Measurements from ENCODE around the gene MEF2C. TPM values are rescaled to one million over a fixed set of nuclear protein-coding genes. Genes with fewer than 3 reads are reported as not detected.

The MEF2C gene
- total RNA-seq, 2 experiments from 2014 or later = 0.60 to 0.87 TPM

GRCh38 chr5:88840495-88840894 lies 42.5 kb downstream of the MEF2C start:
- DNase-seq (no peak), ATAC-seq (ENCODE audit: poor library complexity) (no peak)
- H3K4me1 ChIP-seq (ENCODE audit: insufficient read depth, low read length) = no peaks in the 10 kb centered on the region
- no peak for TF ChIP-seq CTCF (IDR thresholded peaks at IDR 0.05)
- no peaks in the 10 kb centered on the region for H3K9me3 Mint-ChIP-seq
- no peak overlapping the region for H3K4me3 ChIP-seq (ENCODE audit: low read length)
- H3K36me3 Mint-ChIP-seq (ENCODE audit: low read depth) = no peaks in the 10 kb centered on the region
- no peaks in the 10 kb centered on the region for H3K9me3 ChIP-seq (ENCODE audit: control insufficient read depth in 1 of 2, insufficient read depth in 1 of 2, low read length in 2 of 2)
- no peak overlapping the region for H3K4me3 Mint-ChIP-seq
- ChIA-PET POLR2A (no interaction called here), CTCF (no interaction called here)
- no peaks in the 10 kb centered on the region for H3K27me3 ChIP-seq (ENCODE audit: control insufficient read depth in 1 of 2, insufficient read depth in 2 of 2, low read length in 2 of 2)
- no peaks in the 10 kb centered on the region for H3K4me1 Mint-ChIP-seq (ENCODE audit: low read depth)
- intact Hi-C loops (cut with DNase I, micrococcal nuclease) = no loop called here
- H3K36me3 ChIP-seq (ENCODE audit: insufficient read depth, low read length) = no peaks in the 10 kb centered on the region
- H3K27ac ChIP-seq (ENCODE audit: low read depth in 1 of 2, low read length in 2 of 2) = no peak overlapping the region
- H3K27me3 Mint-ChIP-seq = peaks cover 8% of the 10 kb centered on the region
- no peak overlapping the region for H3K27ac Mint-ChIP-seq

GRCh38 chr5:88839238-88839637 lies 43.7 kb downstream of the MEF2C start:
- Mint-ChIP-seq H3K9me3 (no peaks in the 10 kb centered on the region), H3K4me1 (ENCODE audit: low read depth) (no peaks in the 10 kb centered on the region), H3K4me3 (no peak overlapping the region), H3K27me3 (peaks cover 13% of the 10 kb centered on the region), H3K36me3 (ENCODE audit: low read depth) (no peaks in the 10 kb centered on the region), H3K27ac (no peak overlapping the region)
- no peaks in the 10 kb centered on the region for H3K4me1 ChIP-seq (ENCODE audit: insufficient read depth, low read length)
- no peaks in the 10 kb centered on the region for H3K36me3 ChIP-seq (ENCODE audit: insufficient read depth, low read length)
- intact Hi-C loops (cut with DNase I, micrococcal nuclease) = no loop called here
- ChIA-PET POLR2A (no interaction called here), CTCF (no interaction called here)
- no peak overlapping the region for H3K27ac ChIP-seq (ENCODE audit: low read depth in 1 of 2, low read length in 2 of 2)
- DNase-seq (no peak), ATAC-seq (ENCODE audit: poor library complexity) (no peak)
- H3K27me3 ChIP-seq (ENCODE audit: control insufficient read depth in 1 of 2, insufficient read depth in 2 of 2, low read length in 2 of 2) = no peaks in the 10 kb centered on the region
- H3K9me3 ChIP-seq (ENCODE audit: control insufficient read depth in 1 of 2, insufficient read depth in 1 of 2, low read length in 2 of 2) = no peaks in the 10 kb centered on the region
- no peak for TF ChIP-seq CTCF (IDR thresholded peaks at IDR 0.05)
- H3K4me3 ChIP-seq (ENCODE audit: low read length) = no peak overlapping the region

- Mint-ChIP-seq H3K4me3 (no peak overlapping the region), H3K27ac (no peak overlapping the region), H3K27me3 (peaks cover 13% of the 10 kb centered on the region), H3K4me1 (ENCODE audit: low read depth) (peaks cover under 1% of the 10 kb centered on the region), H3K36me3 (ENCODE audit: low read depth) (no peaks in the 10 kb centered on the region), H3K9me3 (no peaks in the 10 kb centered on the region)
- Histone ChIP-seq H3K27me3 (ENCODE audit: control insufficient read depth in 1 of 2, insufficient read depth in 2 of 2, low read length in 2 of 2) (no peaks in the 10 kb centered on the region), H3K4me1 (ENCODE audit: insufficient read depth, low read length) (no peaks in the 10 kb centered on the region), H3K36me3 (ENCODE audit: insufficient read depth, low read length) (no peaks in the 10 kb centered on the region), H3K27ac (ENCODE audit: low read depth in 1 of 2, low read length in 2 of 2) (no peak overlapping the region), H3K9me3 (ENCODE audit: control insufficient read depth in 1 of 2, insufficient read depth in 1 of 2, low read length in 2 of 2) (no peaks in the 10 kb centered on the region), H3K4me3 (ENCODE audit: low read length) (no peak overlapping the region)
- ChIA-PET CTCF (no interaction called here), POLR2A (no interaction called here)
- no peak for TF ChIP-seq CTCF (IDR thresholded peaks at IDR 0.05)
- no peak for DNase-seq
- intact Hi-C loops (cut with DNase I, micrococcal nuclease) = no loop called here
- ATAC-seq (ENCODE audit: poor library complexity) = no peak
Observed at GRCh38 chr5:88838500-88838899, 44.5 kb downstream of the MEF2C start.
